GM23248 (cell line): ENCODE measurements around the gene OR2M3. TPM values are rescaled to one million over a fixed set of nuclear protein-coding genes. Genes with fewer than 3 reads are reported as not detected.
A peak's percentile ranks its signal among the peaks of the same experiment; 100 is the strongest.
"Not testable (repeated sequence)": the region's sequence is repeated elsewhere in the genome, so short reads cannot be mapped to it uniquely, and the experiment has no call there.

Experiments
- DNase-seq: peaks from one replicate; pipeline ENCODE4 v3.0.0-alpha.2; 2015
- H2AFZ ChIP-seq: fragments of 200-600 bp; sonication (generic); 2 replicates; pipeline ENCODE4 v1.6.1; 2016; ENCODE audit warnings: antibody characterized with exemption
- H3F3A ChIP-seq: fragments of 200-600 bp; sonication (generic); 2 replicates; pipeline ENCODE4 v1.6.1; 2016; ENCODE audit warnings: mild to moderate bottlenecking, antibody characterized with exemption, mixed run types; ENCODE audit not compliant: insufficient read depth
- H3K27ac ChIP-seq: fragments of 200-600 bp; sonication (generic); 2 replicates; pipeline ENCODE4 v1.5.1; 2016; ENCODE audit warnings: mild to moderate bottlenecking
- H3K27me3 ChIP-seq: fragments of 200-600 bp; sonication (generic); replicated peaks from 2 replicates; pipeline ENCODE4 v1.6.1; 2016; ENCODE audit warnings: mild to moderate bottlenecking; ENCODE audit not compliant: insufficient read depth
- H3K36me3 ChIP-seq: fragments of 200-600 bp; sonication (generic); 2 replicates; pipeline ENCODE4 v1.6.1; 2016; ENCODE audit warnings: low read depth, mild to moderate bottlenecking
- H3K4me1 ChIP-seq: fragments of 200-600 bp; sonication (generic); 2 replicates; pipeline ENCODE4 v1.6.1; 2016; ENCODE audit warnings: mild to moderate bottlenecking; ENCODE audit not compliant: insufficient read depth
- H3K4me2 ChIP-seq: fragments of 200-600 bp; sonication (generic); one replicate; pipeline ENCODE4 v1.6.1; 2016; ENCODE audit warnings: mild to moderate bottlenecking; ENCODE audit not compliant: unreplicated experiment
- H3K4me3 ChIP-seq: fragments of 200-600 bp; sonication (generic); 2 replicates; pipeline ENCODE4 v1.5.1; 2016; ENCODE audit warnings: mild to moderate bottlenecking
- H3K79me2 ChIP-seq: fragments of 200-600 bp; sonication (generic); 2 replicates; pipeline ENCODE4 v1.6.1; 2016; ENCODE audit warnings: mild to moderate bottlenecking; ENCODE audit not compliant: insufficient read depth
- H3K9ac ChIP-seq: fragments of 200-600 bp; sonication (generic); 2 replicates; pipeline ENCODE4 v1.6.1; 2016; ENCODE audit warnings: mild to moderate bottlenecking
- H3K9me2 ChIP-seq: fragments of 200-600 bp; sonication (generic); 2 replicates; pipeline ENCODE4 v1.6.1; 2016; ENCODE audit warnings: mixed run types, mild to moderate bottlenecking, moderate library complexity; ENCODE audit not compliant: insufficient read depth
- H3K9me3 ChIP-seq: fragments of 200-600 bp; sonication (generic); one replicate; pipeline ENCODE4 v1.6.1; 2017; ENCODE audit warnings: low read depth
- H4K20me1 ChIP-seq: fragments of 200-600 bp; sonication (generic); 2 replicates; pipeline ENCODE4 v1.6.0; 2016; ENCODE audit not compliant: insufficient read depth
- EZH2 ChIP-seq: fragments of 200-600 bp; sonication (generic); IDR thresholded peaks from 2 replicates; pipeline ENCODE4 v1.6.1; 2018; ENCODE audit warnings: antibody characterized with exemption, mild to moderate bottlenecking; ENCODE audit not compliant: insufficient read depth, poor library complexity, severe bottlenecking
- EZH2phosphoT487 ChIP-seq: fragments of 200-600 bp; sonication (generic); IDR thresholded peaks from 2 replicates; pipeline ENCODE4 v1.6.1; 2018; ENCODE audit warnings: antibody characterized with exemption, moderate library complexity, mild to moderate bottlenecking, low read depth; ENCODE audit not compliant: insufficient read depth
- WGBS, 2 experiments: methylation state at CpG; one replicate each; pipeline ENCODE4 v1.1.6; 2015 to 2017; ENCODE audit warnings: low lambda C conversion rate in 2 of 2, low coverage in 1 of 2; ENCODE audit errors: missing lambda C conversion rate in 2 of 2; 5-methylcytosine and 5-hydroxymethylcytosine counted together
- in situ Hi-C: fragments of 300-500 bp; cut with MboI; formaldehyde crosslinking; loops from 2 replicates; pipeline ENCODE4 v1.15.0; 2020
- polyA plus RNA-seq: library from polyadenylated mRNA; unstranded; fragments of >200 nt; fragmentation: Nextera tagmentation; extraction: Ambion mirVana; gene quantifications from 2 replicates; pipeline ENCODE4 v1.2.1, GENCODE V29; 2016
- total RNA-seq: library from RNA; depleted of rRNA; stranded (reverse); fragments of >200 nt; shearing (Covaris generic); gene quantifications from 2 replicates; pipeline ENCODE4 v1.2.3, GENCODE V29; 2014; rRNA removed

OR2M3 gene
- total and polyA plus RNA-seq, 2 experiments from 2014 or later: not detected

DNA sequence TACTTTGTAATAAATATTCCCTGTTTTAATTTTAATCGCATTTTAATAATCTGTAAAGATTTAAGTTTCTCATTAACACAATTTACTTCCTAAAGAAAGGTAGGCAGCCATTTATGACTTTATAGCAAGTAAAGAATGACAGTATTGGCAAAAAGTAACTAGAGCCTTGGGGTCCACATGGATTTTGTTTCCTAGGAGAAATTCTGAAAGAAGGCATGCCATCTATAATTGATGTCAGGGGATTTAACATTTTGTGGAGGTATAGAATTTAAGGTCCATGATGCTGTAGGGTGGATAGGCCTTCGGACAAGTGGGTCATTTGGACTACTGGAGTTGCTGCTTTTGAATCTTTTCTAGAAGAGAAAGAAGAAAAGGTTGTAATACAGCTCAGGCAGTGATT is 34.1 kb downstream of the OR2M3 start, which contains the start of gene OR2M4:
Gene OR2M4, plus strand, starts transcription at position 301 of the 400 bp plus-strand sequence. CDS start 7,512 bp downstream, outside the sequence.
- Histone ChIP-seq H3K4me2 (no peak within 1 kb of the TSS), H3K9me3 (no peaks in the 10 kb centered on the region), H2AFZ (no peak within 1 kb of the TSS), H3K79me2 (no peaks in the 10 kb centered on the region), H3K9ac (no peak within 1 kb of the TSS), H3F3A (no peaks in the 10 kb centered on the region), H3K4me3 (no peak within 1 kb of the TSS), H3K27ac (no peak within 1 kb of the TSS), H4K20me1 (no peaks in the 10 kb centered on the region), H3K9me2 (no peaks in the 10 kb centered on the region), H3K36me3 (no peaks in the 10 kb centered on the region), H3K27me3 (no peaks in the 10 kb centered on the region), H3K4me1 (no peaks in the 10 kb centered on the region)
- no peak for TF ChIP-seq EZH2
- TF ChIP-seq EZH2phosphoT487: no peak
- no peak for DNase-seq
- in situ Hi-C loops: no loop called here
- WGBS, 2 experiments: 8 to 12% methylated on average over 2 of the region's 2 CpGs

GRCh38 chr1:248239478-248239877 is 42.4 kb downstream of the OR2M3 start:
- Histone ChIP-seq H3K9me3 (no peaks in the 10 kb centered on the region), H3K9ac (no peak overlapping the region)

GRCh38 chr1:248243204-248243603 is 46.1 kb downstream of the OR2M3 start:
- Histone ChIP-seq H3K4me3 (no peak overlapping the region), H3K79me2 (no peaks in the 10 kb centered on the region), H3K36me3 (no peaks in the 10 kb centered on the region), H3K9me3 (no peaks in the 10 kb centered on the region), H3K4me1 (no peaks in the 10 kb centered on the region), H3K9me2 (no peaks in the 10 kb centered on the region), H3K9ac (no peak overlapping the region), H2AFZ (0 out of 2 replicates have a peak overlapping the region, but pooled peaks have one; percentile 28), H3F3A (no peaks in the 10 kb centered on the region), H3K27me3 (no peaks in the 10 kb centered on the region), H4K20me1 (no peaks in the 10 kb centered on the region), H3K27ac (no peak overlapping the region), H3K4me2 (peak overlapping the region; percentile 40)
- WGBS, 2 experiments: 6 to 7% methylated on average over 14 of the region's 14 CpGs
- in situ Hi-C loops: no loop called here
- peak; percentile 61 for DNase-seq
- TF ChIP-seq EZH2phosphoT487: no peak
- TF ChIP-seq EZH2: no peak

More at GRCh38 chr1:248239478-248239877, 42.4 kb downstream of the OR2M3 start:
- in situ Hi-C loops: no loop called here
- H3K9me2 ChIP-seq: no peaks in the 10 kb centered on the region
- no peaks in the 10 kb centered on the region for H3K36me3 ChIP-seq
- TF ChIP-seq EZH2phosphoT487: no peak
- no peak for TF ChIP-seq EZH2
- no peak overlapping the region for H2AFZ ChIP-seq
- H3K27me3 ChIP-seq: no peaks in the 10 kb centered on the region
- H3K4me1 ChIP-seq: no peaks in the 10 kb centered on the region
- no peaks in the 10 kb centered on the region for H3K79me2 ChIP-seq
- no peak overlapping the region for H3K4me3 ChIP-seq
- H3K27ac ChIP-seq: no peak overlapping the region
- H3K4me2 ChIP-seq: no peak overlapping the region
- H4K20me1 ChIP-seq: no peaks in the 10 kb centered on the region
- no peaks in the 10 kb centered on the region for H3F3A ChIP-seq
- no peak for DNase-seq
- 52 to 53% methylated on average over 9 of the region's 9 CpGs for WGBS, 2 experiments

DNA sequence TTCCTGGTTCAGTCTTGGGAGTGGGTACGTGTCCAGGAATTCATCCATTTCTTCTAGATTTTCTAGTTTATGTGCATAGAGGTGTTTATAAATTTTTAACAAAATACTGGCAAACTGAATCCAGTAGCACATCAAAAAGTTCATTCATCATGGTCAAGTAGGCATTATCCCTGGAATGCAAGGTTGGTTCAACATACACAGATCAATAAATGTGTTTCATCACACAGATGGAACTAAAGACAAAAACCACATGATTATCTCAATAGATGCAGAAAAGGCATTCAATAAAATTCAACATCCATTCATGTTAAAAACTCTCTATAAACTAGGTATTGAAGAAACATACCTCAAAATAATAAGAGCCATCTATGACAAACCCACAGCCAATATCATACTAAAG is 62.2 kb downstream of the OR2M3 start:
- H3K4me3 ChIP-seq, H3K27ac ChIP-seq, H3K27me3 ChIP-seq, H3K9me2 ChIP-seq, H2AFZ ChIP-seq, H3K79me2 ChIP-seq, H3F3A ChIP-seq, DNase-seq, H3K4me2 ChIP-seq, H3K4me1 ChIP-seq, H3K9me3 ChIP-seq, H3K9ac ChIP-seq, H3K36me3 ChIP-seq, H4K20me1 ChIP-seq, in situ Hi-C loops: not testable (repeated sequence)
- 0 to 10% methylated on average over 1 of the region's 1 CpG for WGBS, 2 experiments

Other genes starting within 250 kb of the OR2M3 start
- not detected in 2 replicates for gene OR2L8, start 248.4 kb upstream of the OR2M3 start, total RNA-seq
- not detected in 2 replicates for gene OR2L8, start 248.4 kb upstream of the OR2M3 start, polyA plus RNA-seq
- gene OR2AK2, start 232.0 kb upstream of the OR2M3 start, total RNA-seq: not detected in 2 replicates
- not detected in 2 replicates for gene OR2AK2, start 232.0 kb upstream of the OR2M3 start, polyA plus RNA-seq
- not detected in 2 replicates for gene OR2L5, start 183.6 kb upstream of the OR2M3 start, total RNA-seq
- not detected in 2 replicates for gene OR2L5, start 183.6 kb upstream of the OR2M3 start, polyA plus RNA-seq
- gene OR2L2, start 167.2 kb upstream of the OR2M3 start, total RNA-seq: not detected in 2 replicates
- not detected in 2 replicates for gene OR2L2, start 167.2 kb upstream of the OR2M3 start, polyA plus RNA-seq
- gene OR2L3, start 150.4 kb upstream of the OR2M3 start, total RNA-seq: not detected in 2 replicates
- not detected in 2 replicates for gene OR2L3, start 150.4 kb upstream of the OR2M3 start, polyA plus RNA-seq
- gene OR2L13, start 102.1 kb upstream of the OR2M3 start, total RNA-seq: not detected in 2 replicates
- gene OR2L13, start 102.1 kb upstream of the OR2M3 start, polyA plus RNA-seq: not detected in 2 replicates
- not detected in 2 replicates for gene OR2M5, start 52.1 kb upstream of the OR2M3 start, total RNA-seq
- not detected in 2 replicates for gene OR2M5, start 52.1 kb upstream of the OR2M3 start, polyA plus RNA-seq
- gene OR2M2, start 22.4 kb upstream of the OR2M3 start, total RNA-seq: not detected in 2 replicates
- gene OR2M2, start 22.4 kb upstream of the OR2M3 start, polyA plus RNA-seq: not detected in 2 replicates
- gene OR2M4, start 34.2 kb downstream of the OR2M3 start, total RNA-seq: not detected in 2 replicates
- not detected in 2 replicates for gene OR2M4, start 34.2 kb downstream of the OR2M3 start, polyA plus RNA-seq
- gene OR2T33, start 80.7 kb downstream of the OR2M3 start, total RNA-seq: not detected in 2 replicates
- not detected in 2 replicates for gene OR2T33, start 80.7 kb downstream of the OR2M3 start, polyA plus RNA-seq
- gene OR2T12, start 106.2 kb downstream of the OR2M3 start, total RNA-seq: not detected in 2 replicates
- not detected in 2 replicates for gene OR2T12, start 106.2 kb downstream of the OR2M3 start, polyA plus RNA-seq
- gene OR2M7, start 127.3 kb downstream of the OR2M3 start, total RNA-seq: not detected in 2 replicates
- not detected in 2 replicates for gene OR2M7, start 127.3 kb downstream of the OR2M3 start, polyA plus RNA-seq
- not detected in 2 replicates for gene OR14C36, start 151.5 kb downstream of the OR2M3 start, total RNA-seq
- not detected in 2 replicates for gene OR14C36, start 151.5 kb downstream of the OR2M3 start, polyA plus RNA-seq
- gene OR2T4, start 164.4 kb downstream of the OR2M3 start, total RNA-seq: not detected in 2 replicates
- not detected in 2 replicates for gene OR2T4, start 164.4 kb downstream of the OR2M3 start, polyA plus RNA-seq
- gene OR2T6, start 178.5 kb downstream of the OR2M3 start, total RNA-seq: not detected in 2 replicates
- gene OR2T6, start 178.5 kb downstream of the OR2M3 start, polyA plus RNA-seq: not detected in 2 replicates
- gene OR2T1, start 205.8 kb downstream of the OR2M3 start, total RNA-seq: not detected in 2 replicates
- gene OR2T1, start 205.8 kb downstream of the OR2M3 start, polyA plus RNA-seq: not detected in 2 replicates
- not detected in 2 replicates for gene OR2T2, start 248.4 kb downstream of the OR2M3 start, total RNA-seq
- gene OR2T2, start 248.4 kb downstream of the OR2M3 start, polyA plus RNA-seq: not detected in 2 replicates